HepG2 (cell line): ENCODE results near the gene ANKLE1. TPM values are rescaled to one million over a fixed set of nuclear protein-coding genes. Genes with fewer than 3 reads are reported as not detected.
A peak's percentile ranks its signal among the peaks of the same experiment; 100 is the strongest.

Source experiments
- DNMT3B ChIP-seq: conservative IDR thresholded peaks from 2 replicates; pipeline ENCODE4 v1.6.1; 2016; ENCODE audit warnings: missing biosample characterization, control low read depth
- EHMT2 ChIP-seq: fragments of 200-600 bp; sonication (generic); IDR thresholded peaks from 2 replicates; pipeline ENCODE4 v1.7.0; 2017; ENCODE audit warnings: antibody characterized with exemption, low read depth, low read length, borderline replicate concordance
- JUND ChIP-seq: sonication (generic); formaldehyde crosslinking; IDR thresholded peaks from 2 replicates; pipeline ENCODE4 v1.8.0; 2022; ENCODE audit warnings: mild to moderate bottlenecking, missing genetic modification reagents
- KLF16 ChIP-seq, 2 experiments: sonication (generic) in 1 of 2; formaldehyde crosslinking in 1 of 2; IDR thresholded peaks; 2 replicates each; pipeline versions ENCODE4 v1.6.1 to v1.8.0; 2016 to 2023; ENCODE audit warnings: missing genetic modification reagents in 2 of 2, missing compliant biosample characterization in 1 of 2
- MTF2 ChIP-seq: sonication (generic); formaldehyde crosslinking; IDR thresholded peaks from 2 replicates; pipeline ENCODE4 v1.5.0; 2020; ENCODE audit warnings: missing genetic modification reagents, borderline replicate concordance
- MYNN ChIP-seq: sonication (generic); formaldehyde crosslinking; IDR thresholded peaks from 2 replicates; pipeline ENCODE4 v1.4.0; 2020; ENCODE audit warnings: mild to moderate bottlenecking, low read depth, missing genetic modification reagents
- NFYC ChIP-seq: IDR thresholded peaks from 2 replicates; pipeline ENCODE4 v1.6.1; 2016; ENCODE audit warnings: missing genetic modification reagents, missing compliant biosample characterization
- PHF21A ChIP-seq: sonication (generic); formaldehyde crosslinking; IDR thresholded peaks from 2 replicates; pipeline ENCODE4 v1.5.0; 2020; ENCODE audit warnings: mild to moderate bottlenecking, missing genetic modification reagents
- SIN3B ChIP-seq: fragments of 150-350 bp; IDR thresholded peaks from 2 replicates; pipeline ENCODE4 v1.6.1; 2014; ENCODE audit warnings: low read length
- SIX1 ChIP-seq: sonication (generic); formaldehyde crosslinking; IDR thresholded peaks from 2 replicates; pipeline ENCODE4 v1.4.0; 2020; ENCODE audit warnings: missing genetic modification reagents, borderline replicate concordance
- SMARCE1 ChIP-seq: fragments of 450-650 bp; IDR thresholded peaks from 2 replicates; pipeline ENCODE4 v1.6.1; 2017; ENCODE audit warnings: borderline replicate concordance
- SP2 ChIP-seq: sonication (generic); formaldehyde crosslinking; IDR thresholded peaks from 2 replicates; pipeline ENCODE4 v1.5.1; 2020; ENCODE audit warnings: mild to moderate bottlenecking, missing genetic modification reagents
- TOPORS ChIP-seq: sonication (generic); formaldehyde crosslinking; IDR thresholded peaks from 2 replicates; pipeline ENCODE4 v1.8.0; 2023; ENCODE audit warnings: mild to moderate bottlenecking, missing genetic modification reagents
- TRAFD1 ChIP-seq: sonication (generic); formaldehyde crosslinking; IDR thresholded peaks from 2 replicates; pipeline ENCODE4 v1.5.1; 2020; ENCODE audit warnings: missing genetic modification reagents, mild to moderate bottlenecking, borderline replicate concordance
- ZEB1 ChIP-seq: IDR thresholded peaks from 2 replicates; pipeline ENCODE4 v1.6.1; 2012; ENCODE audit warnings: mild to moderate bottlenecking, low read depth, inconsistent platforms; ENCODE audit not compliant: insufficient replicate concordance
- ZFP62 ChIP-seq: sonication (generic); formaldehyde crosslinking; IDR thresholded peaks from 2 replicates; pipeline ENCODE4 v1.4.0; 2020; ENCODE audit warnings: missing genetic modification reagents
- ZNF569 ChIP-seq: sonication (generic); formaldehyde crosslinking; IDR thresholded peaks from 2 replicates; pipeline ENCODE4 v1.5.0; 2020; ENCODE audit warnings: mild to moderate bottlenecking, missing genetic modification reagents, moderate library complexity, borderline replicate concordance
- ZNF687 ChIP-seq: sonication (generic); formaldehyde crosslinking; IDR thresholded peaks from 2 replicates; pipeline ENCODE4 v1.5.1; 2020; ENCODE audit warnings: mild to moderate bottlenecking, missing genetic modification reagents, moderate library complexity
- ZNF691 ChIP-seq: sonication (generic); formaldehyde crosslinking; IDR thresholded peaks from 2 replicates; pipeline ENCODE4 v1.4.0; 2020; ENCODE audit warnings: missing genetic modification reagents, low read depth, mild to moderate bottlenecking, borderline replicate concordance
- ZNF740 ChIP-seq: sonication (generic); formaldehyde crosslinking; IDR thresholded peaks from 2 replicates; pipeline ENCODE4 v1.4.0; 2020; ENCODE audit warnings: missing genetic modification reagents
- ZNF782 ChIP-seq: sonication (generic); formaldehyde crosslinking; IDR thresholded peaks from 2 replicates; pipeline ENCODE4 v1.4.0; 2020; ENCODE audit warnings: missing genetic modification reagents, mild to moderate bottlenecking, borderline replicate concordance
- ZNF850 ChIP-seq: sonication (generic); formaldehyde crosslinking; conservative IDR thresholded peaks from 2 replicates; pipeline ENCODE4 v1.9.0; 2021; ENCODE audit warnings: mild to moderate bottlenecking, missing genetic modification reagents
- polyA plus RNA-seq, 8 experiments: library from polyadenylated mRNA; depleted of rRNA in 3 of 8; stranded (reverse) in 7 of 8; unstranded in 1 of 8; fragments of >200 nt; fragmentation: Illumina TruSeq in 4 of 8; extraction: Trizol in 4 of 8; gene quantifications; 2 replicates each; pipeline versions ENCODE4 v1.2.1 to v1.2.3, GENCODE V29; 2011 to 2016; ENCODE audit warnings: low read depth in 4 of 8, missing spikeins in 1 of 8, mixed read lengths in 1 of 8; ENCODE audit not compliant: insufficient read depth in 1 of 8
- total RNA-seq, 5 experiments: library from RNA; depleted of rRNA; stranded (reverse); fragments of >200 nt; fragmentation: Illumina TruSeq; extraction: Trizol; gene quantifications; 2 replicates each; pipeline ENCODE4 v1.2.3, GENCODE V29; 2016; ENCODE audit warnings: low read depth in 1 of 5

ANKLE1 gene
- total and polyA plus RNA-seq, 2 of the 13 experiments (the other 11 are each of a cell fraction or from before 2014, with no cell fraction given): 0.69 to 1.5 TPM

- peak; percentile 50; the same call in 1 of the 2 replicates for TF ChIP-seq ZNF740
- 0 out of 2 replicates have a peak, but pooled peaks have one; percentile 25 for TF ChIP-seq DNMT3B (CRISPR knock-in tag)
- no peak for TF ChIP-seq SIN3B
- TF ChIP-seq ZNF687 (CRISPR knock-in tag): peak; percentile 91
- no peak; the same call in 1 of the 2 replicates for TF ChIP-seq SIX1 (CRISPR knock-in tag)
- TF ChIP-seq MTF2 (CRISPR knock-in tag): 0 out of 2 replicates have a peak, but pooled peaks have one; percentile 47
- no peak; the same call in 1 of the 2 replicates for TF ChIP-seq MYNN (CRISPR knock-in tag)
- TF ChIP-seq EHMT2: no peak
- peak; percentile 26; the same call in 1 of the 2 replicates for TF ChIP-seq TOPORS (CRISPR knock-in tag)
- TF ChIP-seq SMARCE1: no peak
- no peak for TF ChIP-seq ZEB1
- no peak; the same call in 1 of the 2 replicates for TF ChIP-seq TRAFD1 (CRISPR knock-in tag)
- peak; percentile 41 for TF ChIP-seq NFYC (CRISPR knock-in tag)
- TF ChIP-seq ZNF850 (CRISPR knock-in tag): no peak
- TF ChIP-seq JUND (CRISPR knock-in tag): no peak
- peak in 1 of 2 experiments; percentile 68; a peak in 1 of 4 replicates for TF ChIP-seq KLF16 (CRISPR knock-in tag; IDR thresholded peaks at IDR 0.05)
- 0 out of 2 replicates have a peak, but pooled peaks have one; percentile 73 for TF ChIP-seq ZFP62 (CRISPR knock-in tag)
- peak; percentile 89 for TF ChIP-seq PHF21A (CRISPR knock-in tag)
- TF ChIP-seq ZNF691 (CRISPR knock-in tag): no peak; the same call in 1 of the 2 replicates
- TF ChIP-seq ZNF569 (CRISPR knock-in tag): no peak
- 0 out of 2 replicates have a peak, but pooled peaks have one; percentile 27 for TF ChIP-seq SP2 (CRISPR knock-in tag)
- peak; percentile 58; the same call in 1 of the 2 replicates for TF ChIP-seq ZNF782 (CRISPR knock-in tag)
Observed at GRCh38 chr19:17305517-17306284, 24.0 kb downstream of the ANKLE1 start, which contains the start of gene MRPL34 (continued).
